GM21360 (cell line): Measurements from ENCODE around the gene KCTD14.
"Not testable (repeated sequence)": the region's sequence is repeated elsewhere in the genome, so short reads cannot be mapped to it uniquely, and the experiment has no call there.

Source experiments
- ATAC-seq: cut with Tn5 transposase; IDR thresholded peaks from one replicate; pipeline ENCODE4 v1.9.1; 2021; ENCODE audit warnings: mild to moderate bottlenecking, moderate library complexity; ENCODE audit not compliant: unreplicated experiment

The KCTD14 gene, protein sequence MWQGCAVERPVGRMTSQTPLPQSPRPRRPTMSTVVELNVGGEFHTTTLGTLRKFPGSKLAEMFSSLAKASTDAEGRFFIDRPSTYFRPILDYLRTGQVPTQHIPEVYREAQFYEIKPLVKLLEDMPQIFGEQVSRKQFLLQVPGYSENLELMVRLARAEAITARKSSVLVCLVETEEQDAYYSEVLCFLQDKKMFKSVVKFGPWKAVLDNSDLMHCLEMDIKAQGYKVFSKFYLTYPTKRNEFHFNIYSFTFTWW

DNA sequence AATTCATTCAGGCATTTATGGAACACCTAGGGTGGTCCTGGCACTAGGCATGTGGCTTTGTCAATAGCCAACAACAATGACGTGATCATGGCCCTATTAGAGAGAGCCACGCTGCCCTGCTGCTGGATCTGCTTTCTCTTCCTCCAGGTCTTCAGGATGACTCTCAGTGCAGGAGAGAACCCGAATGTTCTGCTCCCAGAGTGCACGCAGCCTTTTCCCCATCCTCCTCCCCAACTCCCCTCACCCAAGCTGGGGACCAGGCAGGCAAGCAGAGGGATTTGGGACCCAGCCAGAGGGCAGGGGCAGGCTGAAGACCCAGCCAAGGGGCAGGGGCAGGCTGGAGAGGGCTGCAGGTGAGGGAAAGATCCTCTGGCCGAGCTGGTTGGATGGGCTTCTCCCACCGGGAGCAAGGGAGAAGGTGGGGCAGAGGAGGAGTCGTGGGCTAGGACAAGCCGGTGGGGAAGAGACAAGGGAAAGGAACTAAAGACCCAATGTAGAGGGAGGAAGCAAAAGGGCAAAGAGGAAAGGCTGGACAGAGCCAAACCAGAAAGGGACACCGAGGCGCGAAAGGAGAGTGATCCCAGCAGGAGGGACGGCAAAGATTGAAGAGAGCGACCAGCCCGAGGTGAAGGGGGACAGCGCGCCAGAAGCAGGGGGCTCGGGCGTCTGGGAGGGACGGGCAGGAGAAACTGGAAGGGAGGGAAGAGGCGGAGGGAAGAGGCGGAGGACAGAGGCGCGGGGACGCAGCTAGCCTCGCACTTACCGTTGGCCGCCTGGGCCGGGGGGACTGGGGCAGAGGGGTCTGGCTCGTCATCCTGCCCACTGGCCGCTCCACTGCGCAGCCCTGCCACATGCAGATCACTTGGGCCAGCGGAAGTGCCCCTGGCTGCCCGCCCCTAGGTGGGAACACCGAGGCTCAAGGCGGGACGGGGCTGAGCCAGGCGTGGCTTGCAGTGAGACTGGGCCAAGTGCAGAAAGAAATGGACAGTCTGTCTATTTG is at the start of gene KCTD14:
TSS of gene KCTD14 (minus strand) at position 880 of the 1,000 bp plus-strand sequence. CDS start at position 853, 27 bp downstream.
- no peak for ATAC-seq

DNA sequence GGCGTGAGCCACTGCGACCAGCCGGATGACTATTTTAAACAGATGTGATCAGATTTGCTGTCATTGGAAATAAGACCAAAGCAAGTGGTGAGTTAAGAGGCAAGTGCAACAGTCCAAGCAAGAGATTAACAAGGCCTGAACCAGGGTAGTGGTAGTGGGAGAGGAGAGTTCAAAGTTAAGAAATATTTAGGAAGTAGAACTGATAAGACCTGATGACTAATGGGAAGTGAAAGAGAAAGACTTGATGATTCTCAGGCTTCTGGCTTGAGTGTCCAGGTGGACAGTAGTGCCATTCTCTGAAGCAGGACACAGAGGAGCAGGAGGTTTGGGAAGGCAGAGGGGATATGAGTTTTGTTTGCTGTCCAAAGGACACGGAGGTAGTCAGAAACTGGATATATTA is 49.4 kb upstream of the KCTD14 start:
- no peak for ATAC-seq

DNA sequence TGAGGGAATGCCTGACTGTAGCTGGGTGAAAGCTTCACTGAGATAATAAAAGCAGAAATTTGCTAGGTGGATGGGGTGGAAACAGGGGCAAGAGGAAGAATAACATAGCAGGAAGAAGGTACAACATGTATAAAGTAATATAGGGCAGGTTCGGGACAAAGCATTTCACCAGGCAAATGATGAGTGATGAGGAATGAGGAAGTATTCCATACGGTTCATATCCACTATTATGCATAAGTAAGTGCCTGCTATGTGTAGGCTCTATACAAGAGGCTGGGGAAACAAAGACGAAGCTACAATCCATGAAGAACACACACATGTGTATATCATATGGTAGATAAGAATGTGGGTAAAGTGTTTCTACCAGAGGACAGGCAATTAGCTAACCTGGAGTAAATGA is 48.6 kb upstream of the KCTD14 start:
- ATAC-seq, result no peak

DNA sequence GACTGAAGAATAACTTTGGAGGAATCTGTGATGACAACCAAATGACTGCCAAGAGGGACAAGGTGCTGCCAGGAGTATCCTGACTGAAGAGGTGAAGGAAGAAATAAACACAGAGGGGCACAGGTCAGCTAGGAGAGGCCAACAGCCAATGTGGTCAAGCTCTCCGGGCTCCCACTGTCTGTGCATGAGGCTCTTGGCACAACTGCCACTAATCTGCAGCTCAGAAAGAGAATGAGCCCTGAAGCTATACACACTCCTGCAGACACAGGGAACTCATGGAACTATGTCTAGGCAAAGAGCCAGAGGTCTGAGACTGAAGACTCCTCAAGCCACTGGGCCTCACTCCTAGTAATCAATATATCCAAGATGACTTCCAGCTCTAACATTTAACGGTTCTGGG is 47.5 kb upstream of the KCTD14 start:
- ATAC-seq, result no peak

DNA sequence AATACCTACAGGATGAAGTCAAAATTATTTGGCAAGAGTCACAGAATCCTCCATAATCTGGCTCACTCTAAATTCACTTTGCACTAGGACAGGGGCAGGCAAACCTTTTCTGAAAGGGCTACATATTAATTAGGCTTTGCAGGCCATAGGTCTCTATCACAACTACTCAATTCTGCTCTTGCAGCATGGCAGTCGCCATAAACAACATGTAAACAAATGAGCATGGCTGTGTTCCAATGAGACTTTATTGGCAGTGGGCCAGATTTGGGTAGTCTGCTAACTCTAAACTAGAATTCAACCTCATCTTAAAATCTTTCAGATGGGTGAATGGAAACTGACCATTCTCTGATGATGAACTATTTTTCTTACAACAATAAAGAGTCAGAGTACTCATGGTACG is 46.4 kb upstream of the KCTD14 start:
- no peak for ATAC-seq

DNA sequence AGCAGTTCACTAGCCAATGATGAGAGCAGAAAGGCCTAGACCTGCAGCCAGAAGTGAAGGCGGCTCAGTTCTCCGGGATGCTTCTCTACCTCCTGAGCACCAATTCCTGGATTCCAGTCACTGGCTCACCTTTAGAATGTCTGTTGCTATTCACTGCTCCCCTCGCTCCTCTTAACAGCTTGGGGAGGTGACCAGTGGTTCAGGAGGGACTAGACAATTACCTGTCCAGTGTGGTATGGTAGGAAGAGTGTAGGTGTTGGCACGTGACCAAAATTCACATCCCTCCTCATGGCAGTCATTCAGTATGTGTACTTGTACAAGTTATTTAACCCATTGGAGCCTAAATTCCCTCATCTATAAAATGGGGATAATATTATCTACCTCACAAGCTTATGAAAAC is 44.6 kb upstream of the KCTD14 start:
- ATAC-seq, result no peak

DNA sequence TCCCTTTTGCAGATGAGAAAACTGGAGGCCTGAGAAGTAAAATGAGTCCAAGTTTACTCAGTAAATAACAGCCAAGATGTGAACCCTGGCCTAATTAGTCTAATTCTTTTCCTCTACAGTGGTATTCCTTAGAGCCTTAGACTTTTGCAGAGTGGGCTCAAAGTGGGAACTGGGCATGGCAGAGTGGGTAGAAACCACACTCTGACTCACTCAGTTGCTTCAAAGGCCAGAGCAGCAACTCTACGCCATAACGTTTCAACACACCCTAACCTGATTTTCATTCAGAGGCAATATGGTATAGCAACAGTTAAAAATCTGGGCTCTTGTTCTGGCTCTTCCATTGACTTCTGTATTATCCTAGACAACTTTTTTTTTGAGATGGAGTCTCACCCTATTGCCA is 43.4 kb upstream of the KCTD14 start:
- no peak for ATAC-seq

DNA sequence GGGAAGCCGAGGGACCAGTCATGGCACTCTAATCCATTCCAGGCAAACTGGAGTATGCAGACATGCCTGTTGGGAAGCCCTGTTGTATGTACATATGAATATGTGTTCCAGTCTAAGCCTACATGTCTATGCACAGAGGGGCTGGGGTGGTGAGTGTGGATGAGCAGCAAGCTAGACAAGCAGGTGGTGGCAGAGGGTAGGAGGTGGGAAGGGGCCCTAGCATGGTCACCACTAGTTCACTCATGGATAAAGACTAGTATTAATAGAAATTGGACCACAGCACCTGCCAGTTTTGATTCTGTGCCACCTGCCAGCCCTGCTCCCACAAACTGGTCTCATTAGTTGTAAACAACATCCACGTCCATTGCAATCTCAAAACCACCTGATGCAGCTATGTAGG is 42.1 kb upstream of the KCTD14 start:
- ATAC-seq, result no peak

DNA sequence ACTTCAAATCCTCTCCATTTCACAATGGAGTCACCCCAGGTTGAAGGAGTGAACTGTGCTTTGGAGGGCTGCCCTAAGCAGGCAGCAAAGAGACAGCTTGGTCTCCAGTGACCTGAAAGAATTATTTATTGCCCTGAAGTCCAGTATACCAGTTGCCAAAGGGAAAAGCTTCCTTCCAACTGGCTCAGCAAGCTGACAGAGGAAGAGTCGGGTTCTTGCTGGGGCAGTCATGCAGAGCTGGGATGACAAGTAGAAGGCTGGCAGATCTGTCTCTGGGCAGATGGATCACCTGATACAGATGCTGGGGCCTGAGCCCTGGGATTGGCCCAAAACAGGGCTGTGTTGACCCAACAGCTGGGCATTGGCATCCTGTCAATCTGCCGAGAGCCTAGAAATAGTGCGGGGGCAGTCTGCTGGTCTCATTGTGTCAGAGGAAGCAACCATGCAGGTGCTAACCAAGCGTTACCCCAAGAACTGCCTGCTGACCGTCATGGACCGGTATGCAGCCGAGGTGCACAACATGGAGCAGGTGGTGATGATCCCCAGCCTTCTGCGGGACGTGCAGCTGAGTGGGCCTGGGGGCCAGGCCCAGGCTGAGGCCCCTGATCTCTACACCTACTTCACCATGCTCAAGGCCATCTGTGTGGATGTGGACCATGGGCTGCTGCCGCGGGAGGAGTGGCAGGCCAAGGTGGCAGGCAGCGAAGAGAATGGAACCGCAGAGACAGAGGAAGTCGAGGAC is 40.5 kb upstream of the KCTD14 start, which contains the start of gene THRSP:
TSS of gene THRSP (plus strand) at position 422 of the 742 bp plus-strand sequence. CDS start at position 443, 21 bp downstream.
- ATAC-seq, result no peak

DNA sequence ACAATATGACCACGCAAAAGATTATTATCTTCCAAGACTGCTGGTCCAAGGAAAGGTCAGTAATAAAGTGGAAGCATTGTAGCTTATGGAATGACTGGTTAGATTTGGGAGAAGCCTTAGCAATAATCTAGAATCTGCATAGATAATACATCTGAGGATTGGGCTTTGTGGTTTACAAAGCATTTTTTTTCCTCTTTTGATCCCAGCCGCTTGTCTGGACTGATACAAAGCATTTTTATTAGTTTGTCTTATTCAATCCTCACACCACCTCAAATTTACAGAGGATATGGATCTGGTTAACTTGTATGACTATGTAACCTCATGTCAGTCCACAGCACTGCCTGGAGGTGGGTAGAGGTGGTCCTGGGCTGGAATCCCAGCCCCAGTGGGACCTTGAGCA is 39.6 kb upstream of the KCTD14 start:
- ATAC-seq, result no peak

DNA sequence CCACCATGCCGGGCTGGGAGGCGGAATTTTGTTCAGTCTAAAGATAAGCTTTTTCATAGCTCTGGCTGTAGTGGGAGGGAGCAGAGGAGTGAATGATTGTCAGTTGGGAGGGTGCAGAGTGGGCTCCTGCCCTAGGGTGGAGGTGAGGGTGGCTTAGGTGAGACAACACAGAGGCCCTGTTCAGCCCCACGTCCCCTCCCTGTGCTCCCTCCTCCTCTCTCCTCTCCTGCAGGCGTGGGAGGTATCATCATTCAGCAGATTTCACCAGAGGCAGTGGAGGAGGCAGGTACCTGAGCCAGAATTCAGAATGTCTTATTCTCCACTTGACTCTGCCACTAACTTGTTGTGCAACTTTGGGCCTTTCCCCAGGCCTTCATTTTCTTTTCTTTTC is 38.8 kb upstream of the KCTD14 start:
- ATAC-seq, result no peak

DNA sequence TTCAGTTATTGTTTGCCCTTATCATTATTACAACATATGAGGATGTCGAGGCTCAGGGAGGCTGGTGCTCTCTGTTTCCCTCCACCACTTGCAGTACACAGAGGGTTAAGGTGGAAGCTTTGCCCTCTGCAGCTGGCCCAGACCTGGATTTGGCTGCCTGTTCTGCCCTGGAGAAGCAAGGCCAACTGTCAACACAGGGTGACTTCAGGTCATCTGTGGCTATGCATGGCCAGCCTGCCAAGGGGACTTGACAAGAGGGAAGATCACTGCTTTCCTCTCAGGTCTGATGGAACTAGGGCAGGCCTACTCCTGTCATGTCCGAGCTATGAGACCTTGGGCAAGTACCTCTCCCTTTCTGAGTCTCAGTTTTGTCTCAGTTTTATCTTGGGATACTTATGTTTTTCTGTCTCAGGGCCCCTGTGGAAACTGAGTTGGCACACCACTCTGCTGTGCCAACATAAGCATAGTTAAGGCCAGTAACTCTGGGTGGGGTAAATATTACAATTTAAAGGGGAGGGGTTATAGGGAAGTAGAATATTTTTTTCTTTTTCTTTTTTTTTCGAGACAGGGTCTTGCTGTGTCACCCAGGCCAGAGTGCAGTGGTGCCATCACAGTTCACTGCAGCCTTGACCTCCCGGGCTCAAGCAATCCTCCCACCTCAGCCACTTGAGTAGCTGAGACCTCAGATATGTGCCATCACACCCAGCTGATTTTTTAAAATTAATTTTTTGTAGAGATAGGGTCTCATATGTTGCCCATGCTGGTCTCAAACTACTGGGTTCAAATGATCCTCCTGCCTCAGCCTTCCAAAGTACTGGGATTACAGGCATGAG is 38.2 kb upstream of the KCTD14 start:
- ATAC-seq, result no peak

DNA sequence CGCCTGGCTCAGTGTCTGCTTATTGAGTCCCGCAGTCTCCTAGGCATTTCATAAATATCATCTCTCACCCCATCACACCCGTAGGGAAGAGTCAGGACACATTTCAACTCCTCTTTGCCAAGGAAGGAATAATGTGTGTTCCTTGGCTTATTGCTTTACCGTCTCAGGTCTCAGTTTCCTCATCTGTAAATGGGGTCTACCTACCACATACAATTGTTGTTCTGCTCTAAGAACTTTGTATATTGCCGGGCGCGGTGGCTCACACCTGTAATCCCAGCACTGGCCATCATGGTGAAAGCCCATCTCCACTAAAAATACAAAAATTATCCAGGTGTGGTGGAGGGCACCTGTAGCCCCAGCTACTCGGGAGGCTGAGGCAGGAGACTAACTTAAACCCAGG is 37.5 kb upstream of the KCTD14 start:
- ATAC-seq, result no peak

DNA sequence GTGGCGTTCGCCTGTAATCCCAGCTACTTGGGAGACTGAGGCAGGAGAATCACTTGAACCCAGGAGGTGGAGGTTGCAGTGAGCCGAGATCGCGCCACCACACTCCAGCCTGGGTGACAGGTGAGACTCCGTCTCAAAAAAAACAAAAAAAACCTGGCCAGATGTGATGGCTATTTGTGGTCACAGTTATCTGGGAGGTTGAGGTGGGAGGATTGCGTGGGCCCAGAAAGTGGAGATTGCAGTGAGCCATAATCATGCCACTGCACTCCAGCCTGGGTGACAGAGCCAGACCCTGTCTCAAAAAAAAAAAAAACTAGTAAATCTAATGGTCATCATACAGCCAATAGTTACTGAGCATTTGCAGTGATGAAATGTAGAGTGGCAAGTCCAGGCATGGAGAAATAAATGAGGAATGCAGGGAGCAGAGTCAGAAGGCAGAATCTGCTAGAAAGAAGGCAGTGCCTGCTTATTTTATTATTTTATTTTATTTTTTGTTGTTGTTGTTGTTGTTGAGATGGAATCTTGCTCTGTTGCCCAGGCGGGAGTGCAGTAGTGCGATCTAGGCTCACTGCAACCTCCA is 36.8 kb upstream of the KCTD14 start:
- ATAC-seq, result not testable (repeated sequence)

DNA sequence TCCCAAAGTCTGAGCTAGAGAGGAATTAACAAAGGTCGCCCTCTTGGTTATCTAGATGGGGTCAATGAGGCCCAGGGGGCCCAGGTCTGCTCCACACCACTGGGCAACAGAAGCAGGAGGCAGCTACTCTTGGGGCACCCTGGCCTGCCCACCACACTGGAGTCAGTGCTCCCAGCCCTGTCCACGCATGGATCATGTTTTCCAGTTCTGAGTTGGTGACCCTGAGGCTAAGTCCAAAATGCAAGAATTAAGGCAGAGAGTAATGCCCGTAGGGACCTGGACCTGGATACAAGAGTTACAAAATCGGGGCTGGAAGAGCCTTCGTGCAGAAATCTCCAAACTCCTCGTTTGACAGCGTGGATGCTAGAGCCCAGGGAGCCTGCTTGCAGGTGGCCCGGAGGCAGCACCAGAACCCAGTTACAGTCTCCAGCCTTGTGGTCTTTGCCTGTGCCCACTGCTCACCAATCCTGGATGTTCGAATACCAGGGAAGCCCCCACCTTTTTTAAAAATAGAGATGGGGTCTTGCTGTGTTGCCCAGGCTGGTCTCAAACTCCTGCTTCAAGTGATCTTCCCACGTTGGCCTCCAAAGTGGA is 34.5 kb upstream of the KCTD14 start:
- ATAC-seq, result no peak

DNA sequence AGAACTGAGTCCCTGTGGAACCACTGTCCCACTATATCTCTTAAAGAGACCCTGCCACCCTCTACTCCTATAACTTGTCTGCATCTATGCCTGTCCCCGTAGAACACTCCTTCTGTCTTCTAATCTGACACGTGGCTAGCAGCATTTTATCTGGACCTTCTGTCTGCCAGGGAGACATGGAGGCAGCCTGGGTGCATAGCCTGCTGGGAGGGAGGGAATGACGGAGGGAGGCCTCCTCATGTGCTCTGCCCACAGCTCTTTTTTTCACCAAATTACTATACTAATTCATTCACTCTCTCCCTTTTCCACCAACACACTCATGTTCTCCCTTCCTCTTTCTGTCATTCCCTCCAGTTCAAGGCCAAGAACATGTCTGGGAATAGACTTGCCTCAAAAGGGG is 33.0 kb upstream of the KCTD14 start:
- ATAC-seq, result no peak

DNA sequence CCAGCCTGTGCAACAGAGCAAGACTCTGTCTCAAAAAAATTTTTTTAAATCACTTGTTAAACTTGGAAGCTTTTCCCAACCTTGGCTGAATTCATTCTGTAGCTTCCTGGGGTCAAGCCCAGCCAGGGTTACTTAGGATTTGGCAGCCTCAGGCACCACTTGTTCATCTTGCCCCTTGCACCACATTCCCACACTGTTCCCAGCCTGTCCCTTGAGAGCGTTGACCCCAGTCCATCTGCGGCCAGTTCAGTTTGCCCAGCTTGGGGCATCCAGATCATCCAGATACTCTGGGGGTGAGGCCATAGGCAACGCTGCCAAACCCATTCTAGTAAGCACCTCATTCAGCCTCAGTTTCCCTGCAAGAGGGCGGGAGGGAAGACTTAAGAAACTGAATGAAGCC is 31.9 kb upstream of the KCTD14 start:
- ATAC-seq, result no peak

DNA sequence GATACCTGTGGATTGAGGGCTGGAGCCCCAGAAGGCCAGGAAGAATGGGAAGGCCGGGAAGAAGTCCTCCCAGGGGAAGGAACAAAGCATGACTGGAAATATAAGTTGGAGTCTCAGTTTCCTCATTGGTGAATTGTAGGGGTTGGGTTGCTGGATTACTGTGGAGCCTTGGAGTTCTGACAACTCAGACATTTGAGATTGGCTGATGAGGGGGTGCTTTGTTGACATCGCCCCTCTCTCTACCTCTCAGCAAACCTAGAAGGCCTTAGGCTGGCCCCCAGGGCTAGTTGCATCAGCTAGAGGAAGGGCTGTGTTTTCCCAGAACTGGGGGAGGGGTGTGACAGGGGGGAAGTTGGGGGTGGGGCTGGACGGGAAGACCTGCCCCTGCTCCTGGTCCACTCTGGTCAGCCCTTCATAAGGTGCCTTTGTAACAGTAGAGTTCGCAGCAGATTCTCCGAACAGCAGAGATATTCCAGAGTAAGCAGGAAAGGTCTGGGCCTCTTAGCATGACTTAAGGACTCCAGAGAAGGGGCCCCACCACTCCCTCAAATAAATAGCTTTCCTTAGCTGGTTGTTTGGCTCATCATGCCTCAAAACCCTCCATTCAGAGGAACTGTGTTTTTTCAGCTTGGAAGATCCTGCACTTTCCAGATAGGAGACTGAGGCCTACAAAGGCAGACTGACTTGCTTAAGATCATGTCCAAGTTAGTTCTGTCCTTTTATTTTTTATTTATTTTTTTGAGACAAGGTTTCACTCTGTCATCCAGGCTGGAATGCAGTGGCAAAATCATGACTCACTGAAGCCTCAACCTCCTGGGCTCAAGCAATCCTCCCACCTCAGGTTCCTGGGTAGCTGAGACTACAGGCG is 28.1 kb upstream of the KCTD14 start:
- ATAC-seq, result no peak

DNA sequence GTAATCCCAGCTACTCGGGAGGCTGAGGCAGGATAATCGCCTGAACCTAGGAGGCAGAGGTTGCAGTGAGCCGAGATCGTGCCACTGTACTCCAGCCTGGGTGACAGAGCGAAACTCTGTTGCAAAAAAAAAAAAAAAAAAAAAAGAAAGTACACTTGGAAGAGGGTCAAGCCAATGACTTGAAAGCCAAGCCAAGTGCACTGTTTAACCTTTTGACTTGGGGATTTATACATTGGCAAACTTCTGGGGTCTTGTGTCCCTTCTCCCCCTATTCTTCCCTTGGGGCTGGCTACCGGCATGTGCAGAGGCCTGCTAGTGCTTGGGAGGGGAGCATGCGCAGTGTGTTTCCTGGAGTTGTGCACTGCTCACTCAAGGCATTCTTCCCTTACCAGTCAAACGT is 26.3 kb upstream of the KCTD14 start:
- no peak for ATAC-seq
